IPS-20b (cell line): ENCODE results near the gene PDPK1.

Source experiments
- H3K27ac ChIP-seq: one replicate; pipeline ENCODE4 v1.5.1; 2013; ENCODE audit warnings: low read length
- H3K27me3 ChIP-seq: 2 replicates; pipeline ENCODE4 v1.6.1; 2013; ENCODE audit warnings: mild to moderate bottlenecking, low read length, inconsistent platforms; ENCODE audit not compliant: insufficient read depth
- H3K36me3 ChIP-seq: 2 replicates; pipeline ENCODE4 v1.6.1; 2013; ENCODE audit warnings: low read depth, mild to moderate bottlenecking, inconsistent platforms, low read length, moderate library complexity; ENCODE audit not compliant: insufficient read depth
- H3K4me1 ChIP-seq: 2 replicates; pipeline ENCODE4 v1.6.1; 2013; ENCODE audit warnings: mild to moderate bottlenecking, control low read depth, inconsistent platforms, low read length, moderate library complexity; ENCODE audit not compliant: insufficient read depth
- H3K4me3 ChIP-seq: 2 replicates; pipeline ENCODE4 v1.5.1; 2013; ENCODE audit warnings: mild to moderate bottlenecking, low read length, inconsistent platforms
- H3K9ac ChIP-seq: 2 replicates; pipeline ENCODE4 v1.6.1; 2013; ENCODE audit warnings: low read depth, mild to moderate bottlenecking, inconsistent platforms, low read length, moderate library complexity
- H3K9me3 ChIP-seq: 2 replicates; pipeline ENCODE4 v1.6.1; 2013; ENCODE audit warnings: mild to moderate bottlenecking, low read depth, low read length, inconsistent platforms; ENCODE audit not compliant: insufficient read depth

PDPK1 gene

DNA sequence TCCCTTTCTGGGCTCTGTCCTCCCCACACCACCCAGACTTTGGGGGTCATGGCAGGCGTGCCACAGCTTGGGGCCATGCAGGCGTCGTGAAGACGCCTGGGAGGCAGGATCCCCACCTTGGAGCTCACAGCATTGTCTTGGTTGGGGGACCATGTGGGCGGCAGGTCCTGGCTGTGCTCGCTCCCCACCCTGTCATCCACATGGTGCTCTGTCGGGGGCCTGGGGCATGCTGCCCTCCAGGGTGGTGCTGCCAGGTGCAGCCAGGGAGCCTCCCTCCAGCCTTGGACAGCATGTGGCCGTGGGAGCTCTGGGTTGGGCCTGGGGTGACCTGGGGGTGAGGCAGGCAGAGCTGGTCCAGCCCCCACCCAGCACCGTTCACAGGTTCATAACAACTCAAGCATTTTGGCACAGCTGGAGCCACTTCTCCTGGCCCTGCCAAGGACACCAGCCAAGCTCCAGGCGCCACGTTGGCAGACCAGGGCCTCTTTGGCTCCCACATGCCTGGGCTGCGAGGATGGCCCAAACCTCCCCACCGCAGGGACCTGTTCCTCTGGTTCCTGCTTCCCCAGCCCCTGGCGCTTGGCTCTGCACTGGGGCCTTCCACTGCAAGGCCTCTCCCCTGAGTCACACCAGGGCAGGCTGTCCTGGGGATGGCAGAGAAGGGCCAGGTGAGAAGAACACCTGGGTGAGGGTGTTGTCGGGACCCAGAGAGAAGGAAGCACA, 39.1 kb upstream of the PDPK1 start:
- Histone ChIP-seq H3K4me1 (peaks cover 4% of the 10 kb centered on the region; the same call in 1 of the 2 replicates), H3K36me3 (0 out of 2 replicates have a peak, but pooled peaks cover 6% of the 10 kb centered on the region), H3K27me3 (no peaks in the 10 kb centered on the region), H3K9ac (no peak overlapping the region), H3K4me3 (no peak overlapping the region), H3K9me3 (no peaks in the 10 kb centered on the region), H3K27ac (no peak overlapping the region)

DNA sequence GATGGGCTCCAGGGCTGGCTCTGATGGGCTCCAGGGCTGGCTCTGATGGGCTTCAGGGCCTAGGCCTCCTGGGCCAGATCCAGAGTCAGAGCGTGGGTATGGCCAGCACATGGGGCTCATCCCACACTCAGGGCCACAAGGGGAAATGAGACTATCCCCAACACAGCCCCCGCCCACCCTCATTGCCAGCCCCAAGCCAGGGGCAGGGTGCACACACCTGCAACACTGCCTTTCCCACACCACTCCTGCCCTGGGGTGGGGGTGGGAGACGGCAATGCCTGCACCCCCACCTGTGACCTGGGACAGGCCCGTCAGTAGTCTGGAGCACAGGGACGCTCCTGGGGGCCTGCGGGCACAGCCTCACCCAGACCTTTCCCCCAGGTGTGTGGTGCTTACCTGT, 38.4 kb upstream of the PDPK1 start:
- no peak overlapping the region for H3K4me3 ChIP-seq
- 0 out of 2 replicates have a peak, but pooled peaks cover 6% of the 10 kb centered on the region for H3K36me3 ChIP-seq
- H3K4me1 ChIP-seq, result peaks cover 4% of the 10 kb centered on the region; the same call in 1 of the 2 replicates
- H3K9ac ChIP-seq, result no peak overlapping the region
- no peaks in the 10 kb centered on the region for H3K9me3 ChIP-seq
- H3K27ac ChIP-seq, result no peak overlapping the region
- no peaks in the 10 kb centered on the region for H3K27me3 ChIP-seq

DNA sequence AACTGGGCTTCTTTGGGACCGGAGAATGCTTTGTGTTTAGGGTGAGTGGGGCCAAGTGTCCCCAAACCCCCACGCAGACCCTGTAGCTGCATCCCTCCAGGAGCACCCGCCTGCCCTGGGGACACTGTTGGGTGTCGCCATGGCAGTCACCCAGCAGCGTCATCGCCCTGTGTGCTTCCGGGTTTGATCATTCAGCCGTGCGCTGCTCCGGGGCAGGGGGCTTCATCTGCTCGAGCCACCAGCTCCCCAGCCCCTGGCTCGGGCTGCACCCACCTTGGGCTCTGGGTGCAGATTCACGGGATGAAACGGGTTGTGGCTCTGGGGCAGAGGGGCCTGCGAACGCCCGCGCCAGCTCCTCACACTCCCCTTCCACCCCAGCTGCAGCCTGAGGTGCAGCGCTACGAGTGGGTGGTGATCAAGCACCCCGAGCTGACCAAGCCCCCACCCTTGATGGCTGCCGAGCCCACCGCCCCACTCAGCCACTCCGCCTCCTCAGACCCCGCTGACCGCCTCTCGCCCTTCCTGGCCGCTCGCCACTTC, 37.9 kb upstream of the PDPK1 start:
- no peaks in the 10 kb centered on the region for H3K27me3 ChIP-seq
- no peak overlapping the region for H3K27ac ChIP-seq
- H3K36me3 ChIP-seq, result 0 out of 2 replicates have a peak, but pooled peaks cover 6% of the 10 kb centered on the region
- H3K9ac ChIP-seq, result no peak overlapping the region
- no peak overlapping the region for H3K4me3 ChIP-seq
- no peaks in the 10 kb centered on the region for H3K9me3 ChIP-seq
- H3K4me1 ChIP-seq, result peaks cover 4% of the 10 kb centered on the region; the same call in 1 of the 2 replicates

DNA sequence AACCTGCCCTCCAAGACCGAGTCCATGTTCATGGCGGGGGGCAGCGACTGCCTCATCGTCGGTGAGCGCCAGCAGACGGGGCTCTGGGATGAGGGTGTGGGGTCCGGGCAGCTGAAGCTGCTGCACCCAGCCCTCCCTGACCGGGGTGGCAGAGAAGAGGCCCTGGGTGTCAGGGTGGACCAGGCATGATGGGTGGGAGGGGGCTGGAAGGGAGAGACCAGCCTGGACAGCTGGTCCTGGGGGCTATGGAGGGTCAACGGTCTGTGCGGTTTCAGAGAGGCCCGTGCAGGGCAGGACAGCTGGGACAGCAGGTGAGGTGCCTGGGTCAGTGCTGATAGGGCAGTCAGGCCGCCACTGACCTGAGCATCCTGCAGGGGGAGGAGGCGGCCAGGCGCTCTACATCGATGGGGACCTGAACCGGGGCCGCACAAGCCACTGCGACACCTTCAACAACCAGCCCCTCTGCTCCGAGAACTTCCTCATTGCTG, 37.3 kb upstream of the PDPK1 start:
- Histone ChIP-seq H3K4me1 (peaks cover 4% of the 10 kb centered on the region; the same call in 1 of the 2 replicates), H3K9ac (no peak overlapping the region), H3K9me3 (no peaks in the 10 kb centered on the region)

DNA sequence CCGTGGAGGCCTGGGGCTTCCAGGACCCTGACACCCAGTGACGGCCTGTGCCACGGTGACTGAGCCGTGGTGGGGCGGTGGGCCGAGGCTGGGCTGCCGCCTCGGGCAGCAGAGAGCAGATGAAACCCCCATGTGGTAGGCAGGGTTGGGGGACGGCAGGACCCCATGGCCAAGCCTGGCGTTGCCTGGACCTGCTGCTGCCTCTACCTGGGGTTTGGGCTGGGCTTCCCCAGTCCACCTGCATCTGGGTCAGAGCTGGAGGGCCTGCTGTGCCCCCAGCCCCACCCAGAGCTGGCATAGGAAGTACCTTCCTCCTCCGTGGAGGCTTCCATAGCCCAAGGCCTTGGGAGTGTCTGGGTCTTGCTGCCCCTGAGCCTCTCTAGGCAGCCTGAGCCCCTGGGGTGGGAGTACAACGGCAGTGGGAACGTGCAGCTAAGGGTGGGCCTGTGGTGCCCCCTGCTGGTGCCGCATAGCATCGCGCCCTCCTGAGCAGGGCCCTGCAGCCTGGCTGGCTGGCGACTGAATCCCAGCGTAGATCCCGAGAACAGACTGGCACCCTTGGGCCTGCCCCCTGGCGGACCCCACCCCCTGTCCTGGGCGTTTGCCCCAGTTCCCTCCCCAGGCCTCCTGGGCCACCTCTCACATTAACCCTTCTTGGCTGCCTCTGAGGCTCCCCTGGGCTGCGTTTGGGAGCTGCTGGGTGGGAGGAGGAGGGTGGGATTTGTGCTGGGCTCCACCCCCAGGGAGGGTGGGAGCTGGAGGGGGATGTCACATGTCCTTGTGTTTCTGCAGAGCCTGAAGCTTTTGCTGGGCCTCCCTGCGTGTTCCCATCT, 36.7 kb upstream of the PDPK1 start:
- Histone ChIP-seq H3K4me3 (peak overlapping the region; percentile 68), H3K27me3 (no peaks in the 10 kb centered on the region), H3K27ac (no peak overlapping the region), H3K9ac (peak overlapping the region; percentile 49; the same call in 1 of the 2 replicates), H3K36me3 (0 out of 2 replicates have a peak, but pooled peaks cover 6% of the 10 kb centered on the region), H3K4me1 (peaks cover 4% of the 10 kb centered on the region; the same call in 1 of the 2 replicates), H3K9me3 (no peaks in the 10 kb centered on the region)

More for the DNA sequence above, 37.3 kb upstream of the PDPK1 start:
- Histone ChIP-seq H3K36me3 (0 out of 2 replicates have a peak, but pooled peaks cover 6% of the 10 kb centered on the region), H3K4me3 (no peak overlapping the region), H3K27ac (no peak overlapping the region), H3K27me3 (no peaks in the 10 kb centered on the region)

DNA sequence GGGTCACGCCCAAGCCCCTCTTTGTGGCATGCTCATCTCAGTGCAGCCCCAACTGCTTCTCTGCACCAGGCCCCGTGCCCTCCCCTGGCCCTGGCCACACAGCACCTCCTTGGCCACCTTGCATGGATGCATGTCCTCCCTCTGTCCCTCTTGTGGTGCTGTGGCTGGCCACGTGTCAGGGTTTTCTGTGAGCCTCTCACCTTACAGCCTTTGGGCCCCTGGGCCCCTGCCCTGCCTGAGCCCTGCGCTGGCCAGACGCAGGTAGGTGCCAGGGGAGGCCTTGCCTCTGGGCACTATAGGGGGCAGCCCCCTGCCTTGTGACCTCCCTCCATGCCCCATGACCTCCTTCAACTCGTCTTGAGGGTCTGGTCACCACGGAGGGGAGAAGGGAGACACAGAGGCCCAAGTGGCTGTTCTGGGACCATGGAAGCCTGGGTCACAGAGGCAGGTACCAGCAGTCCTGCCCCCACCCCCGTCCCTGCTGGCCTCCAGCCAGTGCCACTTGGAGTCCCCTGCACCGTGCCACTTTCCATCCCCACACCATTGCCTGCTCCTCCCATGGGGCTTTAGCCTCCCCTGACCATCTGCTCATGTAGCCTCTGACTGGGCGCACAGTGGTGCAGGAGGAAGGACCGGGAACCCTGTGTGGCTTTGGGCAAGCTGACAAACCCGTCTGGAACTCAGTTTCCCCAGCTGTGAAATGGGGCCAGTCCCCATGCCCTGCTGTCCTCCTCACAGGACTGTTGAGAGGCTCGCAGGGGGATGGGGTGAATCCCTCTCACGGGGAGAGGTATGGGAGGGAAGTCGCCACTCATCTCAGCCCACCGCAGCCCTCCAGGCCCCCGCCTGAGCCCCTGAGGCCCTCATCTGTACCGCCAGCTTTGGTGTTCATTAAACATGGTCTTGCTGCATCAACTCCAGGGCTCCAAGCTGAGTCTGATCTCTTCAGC, 35.6 kb upstream of the PDPK1 start:
- no peaks in the 10 kb centered on the region for H3K9me3 ChIP-seq
- peak overlapping the region; percentile 49; the same call in 1 of the 2 replicates for H3K9ac ChIP-seq
- H3K36me3 ChIP-seq, result 0 out of 2 replicates have a peak, but pooled peaks cover 6% of the 10 kb centered on the region
- peaks cover 4% of the 10 kb centered on the region; the same call in 1 of the 2 replicates for H3K4me1 ChIP-seq
- no peak overlapping the region for H3K27ac ChIP-seq
- peak overlapping the region; percentile 68; the same call in 1 of the 2 replicates for H3K4me3 ChIP-seq
- no peaks in the 10 kb centered on the region for H3K27me3 ChIP-seq

DNA sequence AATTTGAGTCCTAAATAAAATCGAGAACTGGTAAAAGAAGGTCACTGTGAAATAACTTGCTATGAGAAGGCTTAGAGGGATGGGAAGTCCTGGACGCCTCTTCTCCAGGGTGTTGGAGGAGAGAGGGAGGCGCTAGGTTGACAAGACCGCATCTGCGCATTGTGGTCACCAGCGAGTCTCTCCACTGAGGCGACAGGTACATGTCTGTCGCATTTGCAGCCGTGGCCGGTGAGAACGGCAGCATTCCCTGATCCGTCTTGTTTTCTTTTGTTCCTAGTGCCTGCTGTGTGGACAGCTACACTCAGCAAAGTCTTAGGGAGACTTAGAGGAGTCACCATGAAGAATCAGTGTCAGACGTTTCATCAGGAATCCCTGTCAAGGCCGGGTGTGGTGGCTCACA, 32.1 kb upstream of the PDPK1 start:
- Histone ChIP-seq H3K36me3 (no peaks in the 10 kb centered on the region), H3K27ac (no peak overlapping the region), H3K4me1 (peaks cover 4% of the 10 kb centered on the region; the same call in 1 of the 2 replicates), H3K9ac (no peak overlapping the region), H3K4me3 (no peak overlapping the region), H3K9me3 (no peaks in the 10 kb centered on the region), H3K27me3 (no peaks in the 10 kb centered on the region)

DNA sequence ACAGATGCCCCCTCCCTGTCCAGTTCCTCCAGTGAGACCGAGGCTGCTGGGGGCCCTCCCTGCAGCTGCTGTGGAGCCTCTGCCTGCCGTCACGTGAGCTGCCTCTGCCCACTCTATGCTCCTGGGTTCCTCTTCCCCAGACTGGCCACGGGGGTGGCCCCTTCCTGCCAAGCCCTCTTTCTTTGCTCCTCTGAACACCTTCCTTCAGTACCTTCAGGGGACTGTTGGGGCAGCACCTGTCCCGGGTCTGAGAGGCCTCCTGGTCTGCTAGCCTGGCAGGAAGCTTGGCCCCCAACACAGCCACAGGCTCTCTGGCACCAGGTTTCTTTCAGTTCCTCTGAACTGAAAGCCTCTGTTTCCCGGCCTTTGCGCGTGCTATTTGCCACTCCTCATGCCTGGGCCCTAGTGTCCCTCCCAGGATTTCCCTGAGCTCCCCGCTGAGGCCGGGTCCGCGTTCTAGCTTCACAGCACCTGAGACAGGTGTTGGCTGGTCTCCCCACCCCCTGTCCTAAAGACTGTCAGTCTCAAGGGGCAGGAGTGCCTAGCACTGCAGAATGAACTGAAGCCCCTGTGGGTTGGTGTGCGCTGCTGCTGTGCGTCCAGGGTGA, 30.7 kb upstream of the PDPK1 start:
- Histone ChIP-seq H3K36me3 (no peaks in the 10 kb centered on the region), H3K27ac (no peak overlapping the region), H3K4me3 (no peak overlapping the region), H3K9me3 (no peaks in the 10 kb centered on the region), H3K4me1 (no peaks in the 10 kb centered on the region; the same call in 1 of the 2 replicates), H3K27me3 (no peaks in the 10 kb centered on the region; the same call in 1 of the 2 replicates), H3K9ac (no peak overlapping the region)

DNA sequence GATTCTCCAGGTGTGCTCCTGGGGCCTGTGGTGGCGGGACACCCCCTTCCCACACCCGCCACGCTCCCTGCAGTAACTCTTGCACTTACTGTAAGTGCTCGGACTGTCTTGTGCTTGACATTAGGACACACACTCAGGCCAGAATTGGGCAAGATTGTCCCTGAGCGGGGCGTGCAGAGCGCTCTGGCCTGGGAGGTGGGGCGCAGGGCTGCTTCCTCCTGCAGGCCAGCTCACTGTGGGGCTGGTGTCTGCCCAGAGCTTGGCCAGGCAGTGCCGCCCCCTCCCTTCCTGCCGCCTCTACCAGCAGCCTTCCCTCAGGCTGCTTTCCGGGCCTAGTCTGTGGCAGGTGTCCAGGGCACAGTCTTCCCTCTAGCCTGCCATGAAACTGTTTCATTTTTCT, 30.2 kb upstream of the PDPK1 start:
- peaks cover 2% of the 10 kb centered on the region; the same call in 1 of the 2 replicates for H3K4me1 ChIP-seq
- H3K9me3 ChIP-seq, result no peaks in the 10 kb centered on the region
- H3K27ac ChIP-seq, result no peak overlapping the region
- no peaks in the 10 kb centered on the region for H3K36me3 ChIP-seq
- no peak overlapping the region for H3K4me3 ChIP-seq
- no peak overlapping the region for H3K9ac ChIP-seq
- peaks cover 5% of the 10 kb centered on the region; the same call in 1 of the 2 replicates for H3K27me3 ChIP-seq

DNA sequence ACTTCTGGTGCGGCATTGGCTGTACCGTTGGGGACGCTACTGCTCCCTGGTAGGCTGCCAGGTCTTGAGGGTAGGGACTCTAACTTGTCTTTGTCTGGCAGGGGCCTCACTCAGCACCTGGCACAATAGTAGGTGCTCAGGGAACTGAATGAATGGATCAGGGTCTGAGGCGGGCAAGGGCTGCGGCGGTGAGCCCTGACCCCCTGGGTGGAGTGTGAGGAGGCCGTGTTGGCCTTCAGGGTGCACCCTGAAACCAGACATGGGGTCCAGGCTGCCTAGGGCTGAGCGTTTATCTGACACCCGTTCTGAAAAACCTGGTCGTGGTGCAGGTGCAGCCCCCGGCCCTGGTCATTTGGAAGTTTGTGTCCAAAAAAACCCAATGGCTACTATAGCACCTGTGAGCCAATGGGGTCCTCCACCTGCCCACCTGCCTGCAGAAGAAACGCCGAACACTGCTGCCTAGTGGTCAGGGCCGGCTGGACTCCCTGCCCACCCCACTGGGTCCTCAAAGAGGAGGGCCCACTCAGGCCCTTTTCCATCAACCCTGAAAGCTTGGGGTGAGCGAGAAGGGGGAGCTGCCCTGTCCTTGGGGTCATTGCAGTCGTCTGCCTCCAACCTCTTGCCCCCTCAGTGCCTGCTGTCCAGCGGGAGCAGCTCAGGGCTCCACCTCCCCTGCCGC, 29.0 kb upstream of the PDPK1 start:
- Histone ChIP-seq H3K4me3 (no peak overlapping the region), H3K9me3 (no peaks in the 10 kb centered on the region), H3K27ac (no peak overlapping the region), H3K9ac (no peak overlapping the region), H3K36me3 (no peaks in the 10 kb centered on the region), H3K4me1 (peaks cover 5% of the 10 kb centered on the region; the same call in 1 of the 2 replicates), H3K27me3 (peaks cover 5% of the 10 kb centered on the region; the same call in 1 of the 2 replicates)
